HT1080 (cell line): Measurements from ENCODE around the gene STUB1. TPM values are rescaled to one million over a fixed set of nuclear protein-coding genes. Genes with fewer than 3 reads are reported as not detected.

Experiments
- DNase-seq: peaks from one replicate; pipeline ENCODE4 v3.0.0-alpha.2; 2015; ENCODE audit warnings: low read depth
- total RNA-seq: library from RNA; depleted of rRNA; stranded (reverse); fragments of >200 nt; shearing (Covaris generic); gene quantifications from 2 replicates; pipeline ENCODE4 v1.2.3, GENCODE V29; 2014

STUB1 gene
- total RNA-seq, 1 experiment from 2014 or later: 208 TPM

GRCh38 chr16:711084-711483, 30.9 kb downstream of the STUB1 start:
- DNase-seq: no peak

- DNase-seq: peak; percentile 67
These were observed 31.5 kb downstream of the STUB1 start for GRCh38 chr16:711548-712320.

- peak; percentile 96 for DNase-seq
These were observed 32.6 kb downstream of the STUB1 start for GRCh38 chr16:712740-713250.

DNA sequence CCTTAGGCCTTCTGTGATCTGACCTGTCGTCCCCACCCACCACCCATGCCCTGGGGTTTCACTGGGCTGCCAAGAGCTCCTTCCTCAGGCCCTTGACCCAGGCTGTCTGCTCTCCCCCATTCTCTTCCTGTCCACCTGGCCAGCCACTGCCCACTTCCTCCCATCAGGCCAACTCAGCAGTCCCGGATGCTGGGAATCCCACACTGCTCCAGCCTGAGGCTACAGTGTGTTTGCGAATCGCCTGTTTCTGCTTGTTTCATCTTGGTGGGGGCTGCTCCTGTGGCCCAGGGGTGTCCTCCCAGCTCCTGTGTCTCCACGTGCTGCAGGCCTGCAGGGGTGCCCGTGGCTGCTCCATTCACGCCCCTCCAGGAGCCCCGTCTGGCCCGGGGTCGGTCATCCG, 33.9 kb downstream of the STUB1 start:
- peak; percentile 60 for DNase-seq

- DNase-seq: peak; percentile 80
These were observed 34.6 kb downstream of the STUB1 start, which contains the start of gene METRN for GRCh38 chr16:714558-715476. Gene METRN (plus strand): TSS chr16:715118. CDS start chr16:715290, 172 bp downstream.

DNA sequence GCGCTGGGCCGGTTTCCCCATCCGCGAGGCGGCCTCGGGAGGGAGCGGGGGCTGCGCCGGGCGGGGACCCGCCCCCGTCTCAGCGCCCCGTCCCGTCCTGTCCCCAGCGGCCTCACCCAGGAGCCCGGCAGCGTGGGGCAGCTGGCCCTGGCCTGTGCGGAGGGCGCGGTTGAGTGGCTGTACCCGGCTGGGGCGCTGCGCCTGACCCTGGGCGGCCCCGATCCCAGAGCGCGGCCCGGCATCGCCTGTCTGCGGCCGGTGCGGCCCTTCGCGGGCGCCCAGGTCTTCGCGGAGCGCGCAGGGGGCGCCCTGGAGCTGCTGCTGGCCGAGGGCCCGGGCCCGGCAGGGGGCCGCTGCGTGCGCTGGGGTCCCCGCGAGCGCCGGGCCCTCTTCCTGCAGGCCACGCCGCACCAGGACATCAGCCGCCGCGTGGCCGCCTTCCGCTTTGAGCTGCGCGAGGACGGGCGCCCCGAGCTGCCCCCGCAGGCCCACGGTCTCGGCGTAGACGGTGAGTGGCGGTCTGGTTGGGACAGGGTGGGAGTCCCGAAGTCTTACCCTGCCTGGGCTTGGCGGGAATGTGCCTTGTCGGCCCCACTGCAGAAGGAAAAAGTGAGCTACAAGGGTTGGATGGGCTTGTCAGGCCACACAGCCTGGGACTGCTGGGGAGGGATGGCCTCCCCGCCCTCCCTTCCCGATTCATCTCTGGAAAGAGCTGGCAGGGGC, 35.4 kb downstream of the STUB1 start:
- no peak for DNase-seq

GRCh38 chr16:716200-716568, 36.0 kb downstream of the STUB1 start:
- no peak for DNase-seq

- DNase-seq: no peak
These were observed 36.6 kb downstream of the STUB1 start for GRCh38 chr16:716768-717325.

GRCh38 chr16:717450-718245, 37.4 kb downstream of the STUB1 start:
- no peak for DNase-seq

GRCh38 chr16:718389-718788, 38.2 kb downstream of the STUB1 start:
- no peak for DNase-seq

GRCh38 chr16:718922-719321, 38.7 kb downstream of the STUB1 start:
- DNase-seq: no peak

DNA sequence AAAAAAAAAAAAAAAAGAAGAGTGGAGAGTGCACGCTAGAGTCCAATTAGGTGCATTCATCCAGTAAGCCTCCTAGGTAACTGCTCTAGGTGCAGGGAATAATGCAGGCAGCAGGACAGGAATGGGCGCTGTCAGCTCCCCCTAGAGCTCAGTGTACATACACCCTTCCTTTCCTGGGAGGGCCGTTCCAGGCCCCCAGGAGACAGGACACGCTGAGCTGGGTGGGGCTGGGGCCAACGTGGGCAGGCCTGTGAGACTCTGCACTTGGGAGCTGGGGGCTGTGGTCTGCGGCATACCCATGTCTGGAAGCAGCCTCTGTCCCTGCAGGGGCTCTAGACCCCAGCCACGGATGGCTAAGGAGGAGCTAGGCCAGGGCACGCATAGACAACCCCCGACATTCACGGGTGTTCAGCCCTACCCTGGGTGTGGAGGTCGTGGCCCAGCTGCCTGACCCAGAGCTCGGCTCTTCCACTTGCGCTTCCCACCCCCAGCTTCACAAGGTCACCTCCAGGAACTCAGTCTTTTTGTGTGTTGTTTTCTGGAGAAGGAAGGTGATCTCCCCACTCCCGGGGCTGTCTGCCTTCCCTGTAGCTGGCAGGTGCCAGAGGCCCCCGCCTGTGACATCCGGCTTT, 39.7 kb downstream of the STUB1 start:
- DNase-seq: peak; percentile 67

DNA sequence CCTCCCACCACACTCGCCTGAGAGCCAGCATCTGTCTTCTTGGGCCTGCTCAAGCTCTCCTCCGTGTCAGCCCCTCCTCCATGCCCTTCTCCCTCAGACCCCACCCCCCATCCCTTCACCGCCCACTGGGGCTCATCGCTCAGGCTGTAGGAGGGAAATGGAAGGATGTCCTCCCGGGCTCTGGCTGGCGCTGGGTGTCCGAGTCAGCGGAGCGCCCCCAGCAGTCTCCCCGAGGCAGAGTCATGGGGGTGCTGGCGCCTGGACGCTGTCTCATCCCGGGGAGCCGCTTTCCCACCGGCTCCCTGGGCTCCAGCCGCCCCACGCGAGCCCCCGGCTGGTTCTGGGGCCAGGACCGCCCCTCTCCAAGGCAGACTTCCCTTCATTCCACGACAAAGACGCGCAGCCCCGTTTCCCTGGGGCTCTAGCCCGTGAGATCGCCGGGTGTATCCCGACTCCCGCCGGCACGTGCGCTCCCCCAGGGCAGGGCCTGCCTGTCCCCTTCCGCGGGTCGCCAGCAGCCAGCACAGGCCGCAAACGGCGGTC, 40.3 kb downstream of the STUB1 start:
- peak; percentile 83 for DNase-seq

- DNase-seq: peak; percentile 74
These were observed 41.0 kb downstream of the STUB1 start, which contains the start of gene ANTKMT for GRCh38 chr16:720990-721764. Gene ANTKMT (plus strand): TSS chr16:721146. CDS start chr16:721275, 129 bp downstream.

DNA sequence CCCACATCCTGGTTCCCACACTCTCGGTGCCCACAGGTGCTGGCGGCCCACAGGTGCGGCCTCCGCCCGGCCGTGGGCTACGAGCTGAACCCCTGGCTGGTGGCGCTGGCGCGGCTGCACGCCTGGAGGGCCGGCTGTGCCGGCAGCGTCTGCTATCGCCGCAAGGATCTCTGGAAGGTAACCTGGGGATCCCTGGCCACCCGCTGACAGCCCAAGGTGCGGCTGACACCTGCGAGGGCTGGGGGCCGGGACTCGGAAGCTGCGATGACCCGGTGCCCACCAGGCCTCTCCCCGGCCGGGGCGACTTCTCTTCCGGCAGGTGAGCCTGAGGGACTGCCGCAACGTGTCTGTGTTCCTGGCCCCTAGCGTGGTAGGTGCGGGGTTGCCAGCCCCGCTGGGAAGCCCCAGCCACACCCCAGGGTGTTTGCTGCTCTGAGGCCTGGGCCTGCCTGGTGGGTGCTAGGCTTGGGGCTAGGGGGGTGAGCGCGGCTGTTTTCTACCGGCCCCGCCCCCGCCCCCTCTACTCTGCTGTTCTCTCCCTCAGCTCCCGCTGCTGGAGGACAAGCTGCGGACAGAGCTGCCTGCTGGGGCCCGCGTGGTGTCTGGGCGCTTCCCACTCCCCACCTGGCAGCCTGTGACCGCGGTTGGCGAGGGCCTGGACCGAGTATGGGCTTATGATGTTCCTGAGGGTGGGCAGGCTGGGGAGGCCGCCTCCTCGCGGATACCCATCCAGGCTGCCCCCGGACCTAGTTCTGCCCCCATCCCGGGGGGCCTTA, 41.7 kb downstream of the STUB1 start:
- no peak for DNase-seq

GRCh38 chr16:722835-723633, 42.8 kb downstream of the STUB1 start:
- no peak for DNase-seq

DNA sequence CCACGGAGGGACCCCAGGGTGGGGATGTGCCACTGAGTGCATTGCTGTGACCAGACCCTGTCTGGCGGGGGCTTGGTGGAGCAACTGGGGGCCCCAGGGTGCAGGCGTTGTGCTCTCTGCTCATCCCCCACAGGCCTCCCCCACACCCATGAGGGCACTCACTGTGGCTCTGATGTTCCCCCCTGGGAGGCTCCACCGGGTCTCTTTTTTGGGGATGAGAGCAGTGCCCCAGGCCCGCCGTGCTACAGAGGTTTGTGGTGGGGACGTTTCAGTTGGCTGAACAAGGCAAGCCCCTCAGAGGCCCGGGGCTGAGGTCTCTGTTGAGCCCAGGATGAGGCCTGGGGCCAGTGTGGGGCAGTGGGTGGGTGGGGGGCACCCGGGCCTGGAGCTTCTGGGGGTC, 43.5 kb downstream of the STUB1 start:
- no peak for DNase-seq
